Measurements from ENCODE around the gene PPP1R14D.

Gene PPP1R14D

GRCh38 chr15:40815042-40815698 lies 13.3 kb downstream of the PPP1R14D start:
- H3K36me3 Mint-ChIP-seq (ENCODE audit: low read depth) = peaks cover 13% of the 10 kb centered on the region
- peaks cover 4% of the 10 kb centered on the region for H3K27me3 Mint-ChIP-seq (ENCODE audit: low read depth)
- H3K9me3 Mint-ChIP-seq = no peaks in the 10 kb centered on the region
- no peak overlapping the region for H3K27ac Mint-ChIP-seq
- H3K4me1 Mint-ChIP-seq (ENCODE audit: low read depth) = no peaks in the 10 kb centered on the region
- H3K4me3 Mint-ChIP-seq = no peak overlapping the region

DNA sequence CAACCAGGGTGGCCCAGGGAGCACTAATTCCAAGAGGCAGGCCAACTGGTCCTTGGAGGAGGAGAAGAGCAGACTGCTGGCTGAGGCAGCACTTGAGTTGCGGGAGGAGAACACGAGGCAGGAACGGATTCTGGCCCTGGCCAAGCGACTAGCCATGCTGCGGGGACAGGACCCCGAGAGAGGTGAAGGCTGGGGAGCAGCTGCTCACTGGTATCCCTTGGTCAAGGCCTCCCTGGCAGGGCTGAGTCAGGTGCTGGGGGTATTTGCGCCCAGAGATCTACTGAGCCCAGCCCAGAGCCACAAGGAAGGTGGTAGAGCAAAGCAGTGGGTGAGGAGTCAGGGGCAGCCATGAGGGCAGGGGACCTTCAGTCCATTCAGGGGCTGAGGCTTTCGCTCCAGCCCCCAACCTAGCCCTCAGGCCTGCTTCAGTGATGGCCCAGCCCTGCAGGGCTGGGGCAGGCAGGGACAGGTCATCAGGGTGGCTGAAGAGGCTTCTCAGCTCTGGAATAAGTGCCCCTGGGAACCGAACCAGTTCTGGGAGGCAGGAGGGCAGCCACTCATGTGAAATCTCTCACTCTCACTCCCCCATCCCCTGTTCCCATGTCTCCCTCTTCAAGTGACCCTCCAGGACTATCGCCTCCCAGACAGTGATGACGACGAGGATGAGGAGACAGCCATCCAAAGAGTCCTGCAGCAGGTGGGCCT lies 15.6 kb downstream of the PPP1R14D start:
- H3K27me3 Mint-ChIP-seq (ENCODE audit: low read depth) = no peaks in the 10 kb centered on the region
- no peak overlapping the region for H3K4me3 Mint-ChIP-seq
- H3K9me3 Mint-ChIP-seq = no peaks in the 10 kb centered on the region
- no peak overlapping the region for H3K27ac Mint-ChIP-seq
- H3K36me3 Mint-ChIP-seq (ENCODE audit: low read depth) = peaks cover 15% of the 10 kb centered on the region
- peaks cover 9% of the 10 kb centered on the region for H3K4me1 Mint-ChIP-seq (ENCODE audit: low read depth)

GRCh38 chr15:40808861-40809450 lies 19.6 kb downstream of the PPP1R14D start:
- Mint-ChIP-seq H3K9me3 (no peaks in the 10 kb centered on the region), H3K4me1 (ENCODE audit: low read depth) (peaks cover 15% of the 10 kb centered on the region), H3K36me3 (ENCODE audit: low read depth) (peaks cover 11% of the 10 kb centered on the region), H3K27me3 (ENCODE audit: low read depth) (no peaks in the 10 kb centered on the region), H3K4me3 (peak overlapping the region; percentile 93), H3K27ac (no peak overlapping the region)

DNA sequence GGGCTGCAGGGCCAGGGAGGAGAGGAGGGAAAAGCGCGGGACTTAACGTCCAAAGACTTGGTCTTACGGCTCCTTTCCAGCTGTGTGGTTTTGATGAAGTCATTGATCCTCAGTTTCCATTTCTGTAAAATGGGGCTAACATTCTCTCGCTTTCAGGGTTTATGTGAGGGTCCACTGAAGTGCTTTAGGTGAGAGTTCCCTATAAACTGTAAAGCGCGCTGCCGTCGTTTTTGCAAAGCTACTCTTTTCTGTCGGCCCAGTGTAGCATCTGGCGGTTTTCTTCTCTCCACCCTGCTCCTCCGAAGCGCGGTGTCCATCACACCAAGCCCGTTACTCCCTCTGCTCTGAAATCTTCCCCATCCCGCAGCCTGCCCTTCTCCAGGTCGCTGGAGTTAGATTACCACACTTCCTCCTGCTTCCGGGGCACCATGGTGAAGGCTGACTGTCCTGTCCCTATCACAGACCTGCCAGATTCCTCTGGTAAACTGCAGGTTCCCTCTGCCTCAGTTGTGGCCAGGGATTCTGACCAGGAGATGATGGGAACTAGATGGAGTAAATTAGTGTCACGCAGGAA lies 20.5 kb downstream of the PPP1R14D start:
- peaks cover 15% of the 10 kb centered on the region for H3K4me1 Mint-ChIP-seq (ENCODE audit: low read depth)
- no peaks in the 10 kb centered on the region for H3K27me3 Mint-ChIP-seq (ENCODE audit: low read depth)
- H3K4me3 Mint-ChIP-seq = peak overlapping the region; percentile 93
- H3K9me3 Mint-ChIP-seq = no peaks in the 10 kb centered on the region
- H3K36me3 Mint-ChIP-seq (ENCODE audit: low read depth) = peaks cover 8% of the 10 kb centered on the region
- H3K27ac Mint-ChIP-seq = peak overlapping the region; percentile 7

GRCh38 chr15:40807028-40807887 lies 21.2 kb downstream of the PPP1R14D start, which contains the start of the genes DNAJC17 and ZFYVE19:
Gene DNAJC17, minus strand, starts transcription at chr15:40807473. Its CDS starts 27 bp downstream, at chr15:40807446.
Gene ZFYVE19, plus strand, starts transcription at chr15:40807089. Its CDS starts 501 bp downstream, at chr15:40807590.
- peak within 1 kb of the TSS; percentile 97 for H3K27ac Mint-ChIP-seq
- H3K27me3 Mint-ChIP-seq (ENCODE audit: low read depth) = no peaks in the 10 kb centered on the region
- H3K4me3 Mint-ChIP-seq = peak within 1 kb of the TSS; percentile 93
- H3K36me3 Mint-ChIP-seq (ENCODE audit: low read depth) = peaks cover 6% of the 10 kb centered on the region
- no peaks in the 10 kb centered on the region for H3K9me3 Mint-ChIP-seq
- peaks cover 15% of the 10 kb centered on the region for H3K4me1 Mint-ChIP-seq (ENCODE audit: low read depth)

DNA sequence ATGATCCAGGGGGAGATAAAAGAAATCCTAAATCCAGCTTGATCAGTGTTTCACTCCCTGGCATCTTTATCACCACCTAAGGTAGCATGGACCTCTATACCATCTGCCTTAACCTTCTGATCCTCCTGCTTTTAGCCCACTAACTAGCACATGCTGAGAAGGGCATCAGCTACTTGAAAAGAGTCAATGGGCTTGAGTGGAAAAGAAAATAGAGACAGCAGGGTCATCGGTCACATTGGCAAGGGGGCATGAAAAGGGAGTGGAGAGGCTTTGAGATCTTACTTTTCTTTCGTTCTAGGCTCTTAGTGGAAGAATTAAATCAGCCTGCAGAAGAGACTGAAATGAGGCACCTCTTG lies 21.9 kb downstream of the PPP1R14D start:
- H3K27ac Mint-ChIP-seq = peak overlapping the region; percentile 97
- no peaks in the 10 kb centered on the region for H3K27me3 Mint-ChIP-seq (ENCODE audit: low read depth)
- H3K4me3 Mint-ChIP-seq = peak overlapping the region; percentile 93
- peaks cover 17% of the 10 kb centered on the region for H3K4me1 Mint-ChIP-seq (ENCODE audit: low read depth)
- H3K36me3 Mint-ChIP-seq (ENCODE audit: low read depth) = peaks cover 9% of the 10 kb centered on the region
- H3K9me3 Mint-ChIP-seq = no peaks in the 10 kb centered on the region

- no peak overlapping the region for H3K4me3 Mint-ChIP-seq
- H3K27me3 Mint-ChIP-seq (ENCODE audit: low read depth) = no peaks in the 10 kb centered on the region
- H3K4me1 Mint-ChIP-seq (ENCODE audit: low read depth) = peaks cover 21% of the 10 kb centered on the region
- H3K36me3 Mint-ChIP-seq (ENCODE audit: low read depth) = peaks cover 6% of the 10 kb centered on the region
- H3K9me3 Mint-ChIP-seq = no peaks in the 10 kb centered on the region
- no peak overlapping the region for H3K27ac Mint-ChIP-seq
Measured at GRCh38 chr15:40803688-40804087, 24.8 kb downstream of the PPP1R14D start.

- Mint-ChIP-seq H3K27me3 (ENCODE audit: low read depth) (no peaks in the 10 kb centered on the region), H3K36me3 (ENCODE audit: low read depth) (peaks cover 10% of the 10 kb centered on the region), H3K27ac (no peak overlapping the region), H3K4me1 (ENCODE audit: low read depth) (peaks cover 20% of the 10 kb centered on the region), H3K4me3 (no peak overlapping the region), H3K9me3 (no peaks in the 10 kb centered on the region)
Measured at GRCh38 chr15:40803076-40803475, 25.4 kb downstream of the PPP1R14D start.

GRCh38 chr15:40799523-40799922 lies 29.0 kb downstream of the PPP1R14D start:
- no peak overlapping the region for H3K4me3 Mint-ChIP-seq
- no peak overlapping the region for H3K27ac Mint-ChIP-seq
- no peaks in the 10 kb centered on the region for H3K27me3 Mint-ChIP-seq (ENCODE audit: low read depth)
- peaks cover 13% of the 10 kb centered on the region for H3K4me1 Mint-ChIP-seq (ENCODE audit: low read depth)
- H3K36me3 Mint-ChIP-seq (ENCODE audit: low read depth) = peaks cover 10% of the 10 kb centered on the region
- no peaks in the 10 kb centered on the region for H3K9me3 Mint-ChIP-seq

- H3K4me1 Mint-ChIP-seq (ENCODE audit: low read depth) = peaks cover 13% of the 10 kb centered on the region
- H3K27ac Mint-ChIP-seq = no peak overlapping the region
- peaks cover 7% of the 10 kb centered on the region for H3K36me3 Mint-ChIP-seq (ENCODE audit: low read depth)
- no peaks in the 10 kb centered on the region for H3K9me3 Mint-ChIP-seq
- H3K27me3 Mint-ChIP-seq (ENCODE audit: low read depth) = no peaks in the 10 kb centered on the region
- no peak overlapping the region for H3K4me3 Mint-ChIP-seq
Measured at GRCh38 chr15:40796512-40796911, 32.0 kb downstream of the PPP1R14D start.

GRCh38 chr15:40796041-40796440 lies 32.5 kb downstream of the PPP1R14D start:
- Mint-ChIP-seq H3K4me3 (no peak overlapping the region), H3K27ac (no peak overlapping the region), H3K36me3 (ENCODE audit: low read depth) (peaks cover 7% of the 10 kb centered on the region), H3K4me1 (ENCODE audit: low read depth) (peaks cover 11% of the 10 kb centered on the region), H3K9me3 (no peaks in the 10 kb centered on the region), H3K27me3 (ENCODE audit: low read depth) (no peaks in the 10 kb centered on the region)

DNA sequence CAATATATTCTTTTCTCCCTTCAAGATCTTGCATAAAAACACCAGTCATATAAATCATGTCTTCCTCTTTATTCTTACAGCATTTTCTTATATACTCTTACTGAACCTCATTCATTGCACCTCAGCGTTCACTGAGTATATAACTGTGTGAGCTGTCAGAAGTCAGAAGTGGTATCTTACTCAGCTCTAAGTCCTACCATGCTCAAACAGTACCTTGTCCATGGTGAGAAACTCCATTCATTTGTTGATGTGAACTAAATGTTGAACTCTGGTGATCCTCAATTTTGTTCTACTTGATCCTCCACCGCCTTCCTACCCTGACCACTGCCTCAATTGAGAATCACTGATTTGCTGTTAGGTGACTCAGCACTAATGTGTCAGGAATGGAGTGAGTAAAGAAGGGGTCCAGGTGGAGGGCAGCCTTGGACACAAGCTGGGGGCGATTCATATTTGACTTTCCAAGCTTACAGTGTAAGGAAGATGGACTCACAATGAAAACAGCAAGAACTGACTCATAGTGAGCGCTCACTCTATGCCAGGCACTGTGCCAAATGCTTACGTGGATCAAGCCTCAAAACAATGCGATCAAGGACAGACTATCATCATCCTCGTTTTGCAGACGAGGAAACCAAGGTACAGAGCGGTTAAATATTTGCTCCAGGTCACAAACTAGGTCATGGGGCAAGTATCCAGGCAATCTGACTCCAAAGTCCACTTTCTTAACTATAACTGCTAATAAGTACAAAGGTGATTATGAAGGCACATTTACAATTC lies 35.1 kb downstream of the PPP1R14D start:
- H3K4me1 Mint-ChIP-seq (ENCODE audit: low read depth) = peaks cover 11% of the 10 kb centered on the region
- no peak overlapping the region for H3K27ac Mint-ChIP-seq
- H3K4me3 Mint-ChIP-seq = no peak overlapping the region
- no peaks in the 10 kb centered on the region for H3K27me3 Mint-ChIP-seq (ENCODE audit: low read depth)
- H3K36me3 Mint-ChIP-seq (ENCODE audit: low read depth) = peaks cover 5% of the 10 kb centered on the region
- no peaks in the 10 kb centered on the region for H3K9me3 Mint-ChIP-seq

DNA sequence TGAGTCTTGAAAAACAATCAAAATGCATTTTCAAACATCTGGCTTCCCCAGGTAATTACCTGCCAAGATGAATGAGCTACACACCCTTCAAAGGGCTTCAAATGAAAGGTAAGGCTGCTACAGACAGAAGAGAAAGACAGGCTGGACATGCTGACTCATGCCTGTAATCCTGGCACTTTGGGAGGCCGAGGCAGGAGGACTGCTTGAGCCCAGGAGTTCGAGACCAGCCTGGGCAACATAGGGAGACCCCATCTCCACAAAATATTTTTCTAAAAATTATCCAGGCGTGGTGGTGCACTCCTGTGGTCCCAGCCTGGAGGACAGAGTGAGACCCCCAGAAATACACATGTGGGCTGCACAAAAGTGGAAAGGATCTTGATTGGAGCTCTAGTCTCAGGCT lies 36.1 kb downstream of the PPP1R14D start:
- Mint-ChIP-seq H3K4me3 (no peak overlapping the region), H3K27ac (peak overlapping the region; percentile 41), H3K36me3 (ENCODE audit: low read depth) (no peaks in the 10 kb centered on the region), H3K9me3 (no peaks in the 10 kb centered on the region), H3K27me3 (ENCODE audit: low read depth) (no peaks in the 10 kb centered on the region), H3K4me1 (ENCODE audit: low read depth) (peaks cover 12% of the 10 kb centered on the region)

Measured in T-helper 1 cell treated with Interleukin-12 subunit alpha and Interleukin-12 subunit beta and Interleukin-4 antibody, amounts not matched to agents 30 μg/mL and 1 μg/mL, for 36 hours (primary cell).